Effector memory CD8-positive, alpha-beta T cell (primary cell): ENCODE results near the gene LPIN1.
A peak's percentile ranks its signal among the peaks of the same experiment; 100 is the strongest.

Experiments used
- ATAC-seq: fragments of 150-1000 bp; cut with Tn5 transposase; replicated peaks from 2 replicates; pipeline ENCODE4 v1.10.0; 2021; ENCODE audit warnings: mild to moderate bottlenecking, moderate library complexity
- DNase-seq, 3 experiments: peaks; one replicate each; pipeline ENCODE4 v3.0.0; 2021
- H3K27ac Mint-ChIP-seq, 2 donors: one replicate each; pipeline ENCODE4 v1.8.0; 2022; ENCODE audit warnings: mild to moderate bottlenecking in 2 of 2, mixed read lengths in 2 of 2, moderate library complexity in 2 of 2
- H3K27me3 Mint-ChIP-seq, 2 donors: one replicate each; pipeline ENCODE4 v1.8.0; 2022; ENCODE audit warnings: mixed read lengths in 2 of 2
- H3K36me3 Mint-ChIP-seq: one replicate; pipeline ENCODE4 v1.8.0; 2022; ENCODE audit warnings: mild to moderate bottlenecking, moderate library complexity, mixed read lengths; ENCODE audit not compliant: insufficient read depth
- H3K4me1 Mint-ChIP-seq, 2 donors: one replicate each; pipeline ENCODE4 v1.8.0; 2022; ENCODE audit warnings: low read depth in 2 of 2, mixed read lengths in 2 of 2
- H3K4me3 Mint-ChIP-seq, 2 donors: one replicate each; pipeline ENCODE4 v1.8.0; 2022; ENCODE audit warnings: mild to moderate bottlenecking in 2 of 2, mixed read lengths in 2 of 2, moderate library complexity in 2 of 2
- H3K9me3 Mint-ChIP-seq, 2 donors: one replicate each; pipeline ENCODE4 v1.8.0; 2022; ENCODE audit warnings: mixed read lengths in 2 of 2

The LPIN1 gene

GRCh38 chr2:11796190-11797171 is 50.0 kb downstream of the LPIN1 start:
- no peak overlapping the region for H3K4me3 Mint-ChIP-seq
- H3K4me1 Mint-ChIP-seq, result peaks cover 0 to 3% of the 10 kb centered on the region in 2 donors
- no peaks in the 10 kb centered on the region for H3K27me3 Mint-ChIP-seq
- peak overlapping the region; percentile 15 to 49 for H3K27ac Mint-ChIP-seq
- no peaks in the 10 kb centered on the region for H3K9me3 Mint-ChIP-seq
- ATAC-seq (no peak), DNase-seq (no peak)
- peaks cover 75% of the 10 kb centered on the region for H3K36me3 Mint-ChIP-seq

- no peak overlapping the region for H3K27ac Mint-ChIP-seq
- H3K4me3 Mint-ChIP-seq, result no peak overlapping the region
- ATAC-seq (no peak), DNase-seq (no peak)
- peaks cover 66% of the 10 kb centered on the region for H3K36me3 Mint-ChIP-seq
- no peaks in the 10 kb centered on the region for H3K27me3 Mint-ChIP-seq
- peaks cover 0 to 3% of the 10 kb centered on the region in 2 donors for H3K4me1 Mint-ChIP-seq
- H3K9me3 Mint-ChIP-seq, result no peaks in the 10 kb centered on the region
Observed at GRCh38 chr2:11797846-11798245, 51.4 kb downstream of the LPIN1 start.

GRCh38 chr2:11798701-11799435 is 52.4 kb downstream of the LPIN1 start:
- peaks cover 0 to 3% of the 10 kb centered on the region in 2 donors for H3K4me1 Mint-ChIP-seq
- H3K9me3 Mint-ChIP-seq, result no peaks in the 10 kb centered on the region
- peaks cover 68% of the 10 kb centered on the region for H3K36me3 Mint-ChIP-seq
- no peak for ATAC-seq
- H3K4me3 Mint-ChIP-seq, result no peak overlapping the region
- H3K27ac Mint-ChIP-seq, result no peak overlapping the region
- DNase-seq, result no peak
- no peaks in the 10 kb centered on the region for H3K27me3 Mint-ChIP-seq

- Mint-ChIP-seq H3K27ac (peak overlapping the region in 1 of 2 donors; percentile 22), H3K36me3 (peaks cover 68% of the 10 kb centered on the region)
Observed at GRCh38 chr2:11799826-11800225, 53.4 kb downstream of the LPIN1 start.

GRCh38 chr2:11802782-11803191 is 56.4 kb downstream of the LPIN1 start:
- no peak for DNase-seq
- H3K27me3 Mint-ChIP-seq, result no peaks in the 10 kb centered on the region
- peaks cover 6 to 7% of the 10 kb centered on the region in 2 donors for H3K4me1 Mint-ChIP-seq
- ATAC-seq, result no peak
- peaks cover 74% of the 10 kb centered on the region for H3K36me3 Mint-ChIP-seq
- no peak overlapping the region for H3K27ac Mint-ChIP-seq
- no peaks in the 10 kb centered on the region for H3K9me3 Mint-ChIP-seq
- H3K4me3 Mint-ChIP-seq, result no peak overlapping the region

More at GRCh38 chr2:11799826-11800225, 53.4 kb downstream of the LPIN1 start:
- Mint-ChIP-seq H3K4me3 (no peak overlapping the region), H3K9me3 (no peaks in the 10 kb centered on the region), H3K4me1 (peaks cover 0 to 3% of the 10 kb centered on the region in 2 donors), H3K27me3 (no peaks in the 10 kb centered on the region)
- DNase-seq, result no peak
- no peak for ATAC-seq

GRCh38 chr2:11805024-11805423 is 58.6 kb downstream of the LPIN1 start:
- Mint-ChIP-seq H3K27me3 (no peaks in the 10 kb centered on the region), H3K36me3 (peaks cover 68% of the 10 kb centered on the region), H3K9me3 (no peaks in the 10 kb centered on the region), H3K4me3 (no peak overlapping the region), H3K4me1 (peaks cover 4 to 14% of the 10 kb centered on the region in 2 donors), H3K27ac (peak overlapping the region in 1 of 2 donors; percentile 58)
- DNase-seq (no peak), ATAC-seq (no peak)

- Mint-ChIP-seq H3K4me1 (peaks cover 4 to 16% of the 10 kb centered on the region in 2 donors), H3K27me3 (no peaks in the 10 kb centered on the region), H3K4me3 (no peak overlapping the region), H3K27ac (no peak overlapping the region), H3K36me3 (peaks cover 72% of the 10 kb centered on the region), H3K9me3 (no peaks in the 10 kb centered on the region)
- DNase-seq (no peak), ATAC-seq (no peak)
Observed at GRCh38 chr2:11805920-11806319, 59.5 kb downstream of the LPIN1 start.

GRCh38 chr2:11807156-11808015 is 61.0 kb downstream of the LPIN1 start:
- Mint-ChIP-seq H3K27ac (peak overlapping the region in 1 of 2 donors; percentile 38), H3K4me1 (peaks cover 7 to 21% of the 10 kb centered on the region in 2 donors), H3K4me3 (no peak overlapping the region), H3K9me3 (no peaks in the 10 kb centered on the region), H3K27me3 (no peaks in the 10 kb centered on the region), H3K36me3 (peaks cover 80% of the 10 kb centered on the region)
- ATAC-seq, result no peak
- no peak for DNase-seq

- Mint-ChIP-seq H3K27me3 (no peaks in the 10 kb centered on the region), H3K4me1 (peaks cover 9 to 27% of the 10 kb centered on the region in 2 donors), H3K27ac (peak overlapping the region in 1 of 2 donors; percentile 69), H3K4me3 (no peak overlapping the region), H3K36me3 (peaks cover 76% of the 10 kb centered on the region), H3K9me3 (no peaks in the 10 kb centered on the region)
- DNase-seq, result no peak
- ATAC-seq, result no peak
Observed at GRCh38 chr2:11808016-11808400, 61.6 kb downstream of the LPIN1 start.

- ATAC-seq (no peak), DNase-seq (no peak)
- peaks cover 9 to 27% of the 10 kb centered on the region in 2 donors for H3K4me1 Mint-ChIP-seq
- H3K27ac Mint-ChIP-seq, result peak overlapping the region; percentile 12 to 76
- peaks cover 66% of the 10 kb centered on the region for H3K36me3 Mint-ChIP-seq
- no peaks in the 10 kb centered on the region for H3K9me3 Mint-ChIP-seq
- no peak overlapping the region for H3K4me3 Mint-ChIP-seq
- no peaks in the 10 kb centered on the region for H3K27me3 Mint-ChIP-seq
Observed at GRCh38 chr2:11809586-11810236, 63.3 kb downstream of the LPIN1 start.

GRCh38 chr2:11810237-11810977 is 64.0 kb downstream of the LPIN1 start:
- Mint-ChIP-seq H3K36me3 (peaks cover 65% of the 10 kb centered on the region), H3K4me3 (no peak overlapping the region), H3K4me1 (peaks cover 9 to 29% of the 10 kb centered on the region in 2 donors), H3K9me3 (no peaks in the 10 kb centered on the region), H3K27me3 (no peaks in the 10 kb centered on the region), H3K27ac (peak overlapping the region; percentile 12 to 76)
- ATAC-seq, result no peak
- DNase-seq, result no peak

GRCh38 chr2:11811036-11811654 is 64.7 kb downstream of the LPIN1 start:
- DNase-seq (no peak), ATAC-seq (no peak)
- H3K4me1 Mint-ChIP-seq, result peaks cover 8 to 27% of the 10 kb centered on the region in 2 donors
- no peaks in the 10 kb centered on the region for H3K9me3 Mint-ChIP-seq
- H3K36me3 Mint-ChIP-seq, result peaks cover 64% of the 10 kb centered on the region
- H3K27me3 Mint-ChIP-seq, result no peaks in the 10 kb centered on the region
- H3K27ac Mint-ChIP-seq, result no peak overlapping the region
- H3K4me3 Mint-ChIP-seq, result no peak overlapping the region
